Thoracic aorta endothelial cell (primary cell): Measurements from ENCODE around the gene CLEC4F. TPM values are rescaled to one million over a fixed set of nuclear protein-coding genes. Genes with fewer than 3 reads are reported as not detected.

Source experiments
- small RNA-seq: library from RNA; depleted of rRNA; stranded (forward); fragments of <200 nt; gene quantifications from one replicate; pipeline ENCODE3, GENCODE V24; 2012
- total RNA-seq: library from RNA; depleted of rRNA; stranded (reverse); fragments of >200 nt; gene quantifications from 2 replicates; pipeline ENCODE4 v1.2.3, GENCODE V29; 2012

Gene CLEC4F
- not detected in 2 replicates for total RNA-seq

GRCh38 chr2:70820499-70820898 is at the start of gene CLEC4F:
Gene CLEC4F, minus strand, starts transcription at chr2:70820599. Its CDS starts 76 bp downstream, at chr2:70820523.

DNA sequence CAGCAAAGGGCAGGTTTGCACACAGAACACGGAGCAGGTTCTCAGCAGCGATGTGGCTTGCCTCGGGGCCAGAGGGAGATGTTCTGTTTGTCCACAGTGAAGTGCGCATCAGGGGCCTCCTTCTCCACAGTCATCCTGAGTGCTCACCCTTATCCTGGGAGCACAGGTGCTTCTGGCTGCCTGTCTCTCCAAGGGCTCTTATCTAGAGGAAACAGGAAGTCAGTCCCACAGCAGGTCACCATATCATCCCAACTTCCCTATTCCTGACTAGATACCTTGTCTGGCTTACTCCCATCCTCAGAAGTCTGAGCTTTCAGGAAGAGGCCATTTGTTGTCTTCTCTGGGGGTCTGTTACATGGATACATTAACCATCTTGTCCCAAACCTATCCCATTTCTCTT is 15.2 kb upstream of the CLEC4F start, which contains the start of gene CD207:
TSS of gene CD207 (minus strand) at position 174 of the 400 bp plus-strand sequence. CDS start at position 134, 40 bp downstream.

DNA sequence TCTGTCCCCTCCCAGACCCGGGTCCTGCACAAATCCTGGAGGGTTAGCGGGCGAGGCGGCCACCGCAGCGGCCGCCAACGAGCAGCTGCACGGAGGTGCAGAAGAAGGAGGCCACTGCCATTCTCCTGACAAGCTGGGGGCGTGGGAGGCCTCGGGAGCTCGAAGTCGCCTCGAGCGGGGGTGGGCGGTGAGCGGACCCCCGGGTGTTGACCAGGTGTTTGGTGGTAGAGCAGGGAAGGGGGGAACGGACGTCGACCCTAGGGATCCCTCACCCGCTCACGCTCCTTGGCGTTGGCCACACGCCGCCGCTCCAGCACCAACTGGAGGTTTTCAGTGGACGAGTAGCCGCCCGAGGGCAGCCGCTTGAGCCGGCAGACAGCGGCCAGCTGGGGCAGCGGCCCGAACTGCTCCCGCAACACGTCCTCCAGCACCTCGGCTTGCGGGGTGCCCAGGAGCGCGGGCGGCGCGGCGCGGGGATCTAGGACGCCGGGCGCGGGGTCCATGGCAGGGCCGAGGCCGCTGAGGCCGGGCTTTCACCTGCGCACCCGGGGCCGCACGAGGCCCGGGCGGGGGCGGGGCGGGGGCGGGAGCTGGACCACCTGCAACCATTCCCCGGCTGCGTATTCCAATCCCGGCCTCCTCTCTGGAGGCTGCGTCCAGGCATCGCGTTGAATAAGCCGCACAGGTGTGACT is 30.1 kb downstream of the CLEC4F start, which contains the start of gene FIGLA:
TSS of gene FIGLA (minus strand) at position 508 of the 693 bp plus-strand sequence. CDS start at position 503, 5 bp downstream.

DNA sequence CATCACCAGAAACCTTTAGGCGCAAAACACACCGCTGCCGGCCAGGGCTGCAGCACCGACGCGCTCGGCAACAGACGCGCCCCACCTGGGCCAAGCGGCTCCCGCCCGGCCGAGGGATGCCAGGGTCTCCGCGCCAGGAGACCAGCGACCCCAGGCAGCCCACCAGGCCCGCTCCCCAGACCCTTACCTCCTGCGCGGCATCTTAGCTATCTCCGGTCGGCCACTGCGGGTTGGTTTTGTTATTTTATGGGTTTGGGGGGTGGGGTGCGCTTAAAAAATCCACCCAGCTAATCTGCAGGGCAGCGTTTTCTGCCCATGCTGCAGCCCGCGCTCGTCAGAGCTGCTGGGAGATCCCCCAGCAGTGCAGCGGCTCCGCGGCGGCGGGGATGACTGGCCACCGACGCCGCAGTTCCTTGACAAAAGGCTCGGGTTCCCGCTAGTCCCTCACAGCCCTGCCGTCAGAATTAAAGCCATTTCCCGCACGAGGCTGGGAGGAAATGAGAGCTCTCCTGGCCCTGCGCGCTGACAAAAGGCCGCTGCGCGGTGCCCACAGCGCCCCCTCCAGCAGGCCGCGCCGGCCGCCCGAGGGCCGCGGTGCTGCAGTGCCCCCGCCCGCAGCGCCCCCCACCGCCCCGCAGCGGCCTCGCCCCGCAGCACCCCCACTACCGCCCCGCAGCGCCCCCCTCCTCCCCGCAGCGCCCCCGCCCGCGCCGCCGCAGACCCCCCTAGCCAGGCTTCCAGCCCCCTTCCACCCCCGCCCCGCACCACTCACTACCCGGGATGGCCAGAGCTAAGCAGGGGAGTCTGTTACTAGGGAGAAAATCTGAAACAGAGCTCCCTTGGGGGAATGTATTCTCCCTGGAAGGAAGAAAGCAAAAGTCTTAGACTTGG is 52.5 kb downstream of the CLEC4F start, which contains the start of gene ADD2:
TSS of gene ADD2 (minus strand) at position 502 of the 891 bp plus-strand sequence. CDS start 61,792 bp downstream, outside the sequence.

Small RNA genes within 50 kb of the gene (small RNA-seq; reads per million reads assigned to genes)
- not detected for gene HMGN2P21

Other genes with a start within 250 kb of the CLEC4F start
- 7.3 and 8.4 TPM in 2 replicates for gene ADD2, start 52.4 kb downstream of the CLEC4F start, total RNA-seq
- not detected in 2 replicates for gene FIGLA, start 30.0 kb downstream of the CLEC4F start, total RNA-seq
- not detected in 2 replicates for gene CD207, start 15.2 kb upstream of the CLEC4F start, total RNA-seq
- 0.40 and 0.72 TPM in 2 replicates for gene VAX2, start 80.0 kb upstream of the CLEC4F start, total RNA-seq
- gene ATP6V1B1, start 115.3 kb upstream of the CLEC4F start, total RNA-seq = 0.07 TPM in 1 of 2 replicates, not detected in the other
- gene ANKRD53, start 158.0 kb upstream of the CLEC4F start, total RNA-seq = 0.13 and 0.50 TPM in 2 replicates
- gene TEX261, start 174.3 kb upstream of the CLEC4F start, total RNA-seq = 43.4 and 56.5 TPM in 2 replicates
- gene NAGK, start 248.0 kb upstream of the CLEC4F start, total RNA-seq = 36.5 and 44.3 TPM in 2 replicates